ENCODE results near the gene FTL.

Gene FTL

GRCh38 chr19:48946463-48947257 lies 18.4 kb upstream of the FTL start:
- no peak for FAIRE-seq

- no peak for FAIRE-seq
Measured at GRCh38 chr19:48947258-48947542, 17.9 kb upstream of the FTL start.

GRCh38 chr19:48950159-48950558 lies 14.9 kb upstream of the FTL start:
- no peak for FAIRE-seq

- FAIRE-seq, result no peak
Measured at GRCh38 chr19:48950830-48951519, 14.1 kb upstream of the FTL start.

- no peak for FAIRE-seq
Measured at GRCh38 chr19:48953141-48953540, 12.0 kb upstream of the FTL start.

GRCh38 chr19:48953990-48954594 lies 11.0 kb upstream of the FTL start:
- FAIRE-seq, result no peak

- FAIRE-seq, result no peak
Measured at GRCh38 chr19:48954595-48955307, 10.4 kb upstream of the FTL start, which contains the start of gene BAX. BAX (plus strand) TSS chr19:48954875; CDS start chr19:48954929, 54 bp downstream.

GRCh38 chr19:48955308-48955958 lies 9.7 kb upstream of the FTL start:
- FAIRE-seq, result no peak

- FAIRE-seq, result no peak
Measured at GRCh38 chr19:48958006-48958405, 7.1 kb upstream of the FTL start.

GRCh38 chr19:48959341-48960239 lies 5.5 kb upstream of the FTL start:
- no peak for FAIRE-seq

- FAIRE-seq, result no peak
Measured at GRCh38 chr19:48961051-48961649, 4.0 kb upstream of the FTL start.

- no peak for FAIRE-seq
Measured at GRCh38 chr19:48961673-48962028, 3.5 kb upstream of the FTL start.

- no peak for FAIRE-seq
Measured at GRCh38 chr19:48962029-48962848, 2.9 kb upstream of the FTL start.

- no peak for FAIRE-seq
Measured at GRCh38 chr19:48962849-48963165, 2.3 kb upstream of the FTL start.

- FAIRE-seq, result no peak
Measured at GRCh38 chr19:48963371-48964204, 1.5 kb upstream of the FTL start.

- no peak for FAIRE-seq
Measured at GRCh38 chr19:48964205-48965039, 687 bp upstream of the FTL start.

- no peak for FAIRE-seq
Measured at GRCh38 chr19:48965806-48966540, 864 bp downstream of the FTL start.

Measured in endometrium (tissue), 2 donors.